Parathyroid adenoma (tissue), 2 donors: ENCODE measurements around the gene LIMK2.

Experiments
- H2AFZ ChIP-seq: fragments of 300-600 bp; sonication (generic); one replicate; pipeline ENCODE4 v1.7.0; 2017; ENCODE audit warnings: antibody characterized with exemption, mild to moderate bottlenecking
- H3K27ac ChIP-seq: fragments of 300-600 bp; sonication (generic); one replicate; pipeline ENCODE4 v1.7.0; 2017
- H3K27me3 ChIP-seq: fragments of 300-600 bp; sonication (generic); one replicate; pipeline ENCODE4 v1.7.0; 2017; ENCODE audit warnings: low read length; ENCODE audit not compliant: control insufficient read depth, insufficient read depth
- H3K36me3 ChIP-seq: fragments of 300-600 bp; sonication (generic); one replicate; pipeline ENCODE4 v1.7.0; 2017; ENCODE audit warnings: low read length; ENCODE audit not compliant: control insufficient read depth, insufficient read depth
- H3K4me1 ChIP-seq: fragments of 300-600 bp; sonication (generic); one replicate; pipeline ENCODE4 v1.7.0; 2017; ENCODE audit warnings: control low read depth
- H3K4me2 ChIP-seq: fragments of 300-600 bp; sonication (generic); one replicate; pipeline ENCODE4 v1.7.0; 2017; ENCODE audit warnings: low read length
- H3K4me3 ChIP-seq: fragments of 300-600 bp; sonication (generic); one replicate; pipeline ENCODE4 v1.7.0; 2017; ENCODE audit warnings: low read depth, low read length
- H3K79me2 ChIP-seq: fragments of 300-600 bp; sonication (generic); one replicate; pipeline ENCODE4 v1.7.0; 2017; ENCODE audit warnings: control low read depth
- H3K9ac ChIP-seq: fragments of 300-600 bp; sonication (generic); one replicate; pipeline ENCODE4 v1.7.0; 2017; ENCODE audit warnings: mild to moderate bottlenecking
- H3K9me3 ChIP-seq: fragments of 300-600 bp; sonication (generic); one replicate; pipeline ENCODE4 v1.7.0; 2017; ENCODE audit warnings: low read length; ENCODE audit not compliant: control insufficient read depth
- CTCF ChIP-seq: fragments of 300-600 bp; sonication (generic); IDR thresholded peaks from one replicate; pipeline ENCODE4 v1.7.0; 2017; ENCODE audit warnings: antibody characterized with exemption, mild to moderate bottlenecking
- donor health status: primary hyperparathyroidism.

LIMK2 gene

GRCh38 chr22:31288496-31289240 is 76.6 kb downstream of the LIMK2 start:
- Histone ChIP-seq H3K4me2 (no peak overlapping the region), H3K4me1 (no peaks in the 10 kb centered on the region), H3K79me2 (no peaks in the 10 kb centered on the region), H3K27ac (no peak overlapping the region), H3K36me3 (no peaks in the 10 kb centered on the region), H3K9me3 (no peaks in the 10 kb centered on the region), H3K27me3 (no peaks in the 10 kb centered on the region), H3K9ac (no peak overlapping the region), H2AFZ (no peak overlapping the region), H3K4me3 (no peak overlapping the region)
- no peak for TF ChIP-seq CTCF

- Histone ChIP-seq H3K27ac (no peak overlapping the region), H3K4me2 (no peak overlapping the region), H3K4me3 (no peak overlapping the region), H3K36me3 (no peaks in the 10 kb centered on the region), H2AFZ (no peak overlapping the region), H3K27me3 (no peaks in the 10 kb centered on the region), H3K4me1 (no peaks in the 10 kb centered on the region), H3K9me3 (no peaks in the 10 kb centered on the region), H3K79me2 (no peaks in the 10 kb centered on the region), H3K9ac (no peak overlapping the region)
- no peak for TF ChIP-seq CTCF
These were observed 77.2 kb downstream of the LIMK2 start for GRCh38 chr22:31289344-31289743.

- Histone ChIP-seq H3K27me3 (no peaks in the 10 kb centered on the region), H3K79me2 (no peaks in the 10 kb centered on the region), H3K4me1 (peaks cover 1% of the 10 kb centered on the region), H3K4me2 (peak overlapping the region; percentile 75), H3K36me3 (no peaks in the 10 kb centered on the region), H2AFZ (peak overlapping the region; percentile 56), H3K9ac (no peak overlapping the region), H3K4me3 (peak overlapping the region; percentile 72), H3K9me3 (no peaks in the 10 kb centered on the region), H3K27ac (peak overlapping the region; percentile 78)
- TF ChIP-seq CTCF, result no peak
These were observed 78.7 kb downstream of the LIMK2 start for GRCh38 chr22:31290494-31291471.

- Histone ChIP-seq H3K36me3 (no peaks in the 10 kb centered on the region), H3K4me1 (peaks cover 5% of the 10 kb centered on the region), H3K9ac (no peak overlapping the region), H3K4me2 (peak overlapping the region; percentile 75), H2AFZ (peak overlapping the region; percentile 61), H3K9me3 (no peaks in the 10 kb centered on the region), H3K4me3 (peak overlapping the region; percentile 72), H3K27me3 (no peaks in the 10 kb centered on the region), H3K27ac (peak overlapping the region; percentile 65), H3K79me2 (no peaks in the 10 kb centered on the region)
- no peak for TF ChIP-seq CTCF
These were observed 79.6 kb downstream of the LIMK2 start for GRCh38 chr22:31291481-31292235.
